Measurements from ENCODE around the gene OR5K4.
A peak's percentile ranks its signal among the peaks of the same experiment; 100 is the strongest.

Gene OR5K4

GRCh38 chr3:98353554-98353953, at the start of gene OR5K4:
Gene OR5K4 (plus strand): TSS chr3:98353854. CDS start chr3:98353854, 0 bp downstream.
- Histone ChIP-seq H3K27me3 (replicated peaks; ENCODE audit: control insufficient read depth, insufficient read depth, low read length) (no peaks in the 10 kb centered on the region), H3K9me3 (ENCODE audit: control insufficient read depth, low read length) (peaks cover 9% of the 10 kb centered on the region), H3K4me3 (ENCODE audit: low read length) (no peak within 1 kb of the TSS), H3K9ac (ENCODE audit: low read length) (no peak within 1 kb of the TSS), H3K4me1 (ENCODE audit: control insufficient read depth, insufficient read depth, low read length) (no peaks in the 10 kb centered on the region), H3K36me3 (ENCODE audit: control insufficient read depth, insufficient read depth, low read length, severe bottlenecking) (no peaks in the 10 kb centered on the region)
- DNase-seq (ENCODE audit: low read depth): no peak

- H3K9me3 ChIP-seq (ENCODE audit: control insufficient read depth, low read length): no peaks in the 10 kb centered on the region
- H3K27me3 ChIP-seq (replicated peaks; ENCODE audit: control insufficient read depth, insufficient read depth, low read length): peaks cover 7% of the 10 kb centered on the region
- H3K4me1 ChIP-seq (ENCODE audit: control insufficient read depth, insufficient read depth, low read length): no peaks in the 10 kb centered on the region
- H3K36me3 ChIP-seq (ENCODE audit: control insufficient read depth, insufficient read depth, low read length, severe bottlenecking): no peaks in the 10 kb centered on the region
- H3K9ac ChIP-seq (ENCODE audit: low read length): no peak overlapping the region
- DNase-seq (ENCODE audit: low read depth): no peak
- H3K4me3 ChIP-seq (ENCODE audit: low read length): no peak overlapping the region
Observed at GRCh38 chr3:98322101-98322500, 31.6 kb upstream of the OR5K4 start.

- H3K27me3 ChIP-seq (replicated peaks; ENCODE audit: control insufficient read depth, insufficient read depth, low read length): peaks cover 9% of the 10 kb centered on the region
- no peak for DNase-seq (ENCODE audit: low read depth)
- no peaks in the 10 kb centered on the region for H3K4me1 ChIP-seq (ENCODE audit: control insufficient read depth, insufficient read depth, low read length)
- H3K9ac ChIP-seq (ENCODE audit: low read length): no peak overlapping the region
- H3K9me3 ChIP-seq (ENCODE audit: control insufficient read depth, low read length): no peaks in the 10 kb centered on the region
- no peaks in the 10 kb centered on the region for H3K36me3 ChIP-seq (ENCODE audit: control insufficient read depth, insufficient read depth, low read length, severe bottlenecking)
- no peak overlapping the region for H3K4me3 ChIP-seq (ENCODE audit: low read length)
Observed at GRCh38 chr3:98322686-98323085, 31.0 kb upstream of the OR5K4 start.

GRCh38 chr3:98323425-98323824, 30.2 kb upstream of the OR5K4 start:
- no peaks in the 10 kb centered on the region for H3K4me1 ChIP-seq (ENCODE audit: control insufficient read depth, insufficient read depth, low read length)

GRCh38 chr3:98325055-98325454, 28.6 kb upstream of the OR5K4 start:
- peaks cover 18% of the 10 kb centered on the region for H3K27me3 ChIP-seq (replicated peaks; ENCODE audit: control insufficient read depth, insufficient read depth, low read length)
- no peaks in the 10 kb centered on the region for H3K36me3 ChIP-seq (ENCODE audit: control insufficient read depth, insufficient read depth, low read length, severe bottlenecking)
- H3K4me1 ChIP-seq (ENCODE audit: control insufficient read depth, insufficient read depth, low read length): no peaks in the 10 kb centered on the region
- H3K4me3 ChIP-seq (ENCODE audit: low read length): no peak overlapping the region
- DNase-seq (ENCODE audit: low read depth): no peak
- no peak overlapping the region for H3K9ac ChIP-seq (ENCODE audit: low read length)
- no peaks in the 10 kb centered on the region for H3K9me3 ChIP-seq (ENCODE audit: control insufficient read depth, low read length)

More at GRCh38 chr3:98323425-98323824, 30.2 kb upstream of the OR5K4 start:
- no peak for DNase-seq (ENCODE audit: low read depth)
- Histone ChIP-seq H3K9me3 (ENCODE audit: control insufficient read depth, low read length) (no peaks in the 10 kb centered on the region), H3K4me3 (ENCODE audit: low read length) (no peak overlapping the region), H3K27me3 (replicated peaks; ENCODE audit: control insufficient read depth, insufficient read depth, low read length) (peaks cover 9% of the 10 kb centered on the region), H3K36me3 (ENCODE audit: control insufficient read depth, insufficient read depth, low read length, severe bottlenecking) (no peaks in the 10 kb centered on the region), H3K9ac (ENCODE audit: low read length) (no peak overlapping the region)

- no peaks in the 10 kb centered on the region for H3K36me3 ChIP-seq (ENCODE audit: control insufficient read depth, insufficient read depth, low read length, severe bottlenecking)
- no peak for DNase-seq (ENCODE audit: low read depth)
- H3K9me3 ChIP-seq (ENCODE audit: control insufficient read depth, low read length): no peaks in the 10 kb centered on the region
- no peak overlapping the region for H3K9ac ChIP-seq (ENCODE audit: low read length)
- no peak overlapping the region for H3K4me3 ChIP-seq (ENCODE audit: low read length)
- H3K27me3 ChIP-seq (replicated peaks; ENCODE audit: control insufficient read depth, insufficient read depth, low read length): peaks cover 30% of the 10 kb centered on the region
- H3K4me1 ChIP-seq (ENCODE audit: control insufficient read depth, insufficient read depth, low read length): no peaks in the 10 kb centered on the region
Observed at GRCh38 chr3:98326105-98326893, 27.4 kb upstream of the OR5K4 start.

GRCh38 chr3:98326945-98327344, 26.7 kb upstream of the OR5K4 start:
- DNase-seq (ENCODE audit: low read depth): no peak
- Histone ChIP-seq H3K9ac (ENCODE audit: low read length) (no peak overlapping the region), H3K9me3 (ENCODE audit: control insufficient read depth, low read length) (no peaks in the 10 kb centered on the region), H3K4me3 (ENCODE audit: low read length) (no peak overlapping the region), H3K36me3 (ENCODE audit: control insufficient read depth, insufficient read depth, low read length, severe bottlenecking) (no peaks in the 10 kb centered on the region), H3K27me3 (replicated peaks; ENCODE audit: control insufficient read depth, insufficient read depth, low read length) (peaks cover 36% of the 10 kb centered on the region), H3K4me1 (ENCODE audit: control insufficient read depth, insufficient read depth, low read length) (no peaks in the 10 kb centered on the region)

GRCh38 chr3:98328933-98329332, 24.7 kb upstream of the OR5K4 start:
- H3K9ac ChIP-seq (ENCODE audit: low read length): no peak overlapping the region
- H3K36me3 ChIP-seq (ENCODE audit: control insufficient read depth, insufficient read depth, low read length, severe bottlenecking): no peaks in the 10 kb centered on the region
- H3K27me3 ChIP-seq (replicated peaks; ENCODE audit: control insufficient read depth, insufficient read depth, low read length): peaks cover 37% of the 10 kb centered on the region
- no peaks in the 10 kb centered on the region for H3K4me1 ChIP-seq (ENCODE audit: control insufficient read depth, insufficient read depth, low read length)
- no peaks in the 10 kb centered on the region for H3K9me3 ChIP-seq (ENCODE audit: control insufficient read depth, low read length)
- DNase-seq (ENCODE audit: low read depth): no peak
- no peak overlapping the region for H3K4me3 ChIP-seq (ENCODE audit: low read length)

- H3K9me3 ChIP-seq (ENCODE audit: control insufficient read depth, low read length): no peaks in the 10 kb centered on the region
- peak; percentile 79 for DNase-seq (ENCODE audit: low read depth)
- H3K9ac ChIP-seq (ENCODE audit: low read length): no peak overlapping the region
- no peak overlapping the region for H3K4me3 ChIP-seq (ENCODE audit: low read length)
- H3K27me3 ChIP-seq (replicated peaks; ENCODE audit: control insufficient read depth, insufficient read depth, low read length): peaks cover 37% of the 10 kb centered on the region
- H3K4me1 ChIP-seq (ENCODE audit: control insufficient read depth, insufficient read depth, low read length): no peaks in the 10 kb centered on the region
- no peaks in the 10 kb centered on the region for H3K36me3 ChIP-seq (ENCODE audit: control insufficient read depth, insufficient read depth, low read length, severe bottlenecking)
Observed at GRCh38 chr3:98329392-98330124, 24.1 kb upstream of the OR5K4 start.

GRCh38 chr3:98331329-98331728, 22.3 kb upstream of the OR5K4 start:
- no peak overlapping the region for H3K4me3 ChIP-seq (ENCODE audit: low read length)
- H3K4me1 ChIP-seq (ENCODE audit: control insufficient read depth, insufficient read depth, low read length): no peaks in the 10 kb centered on the region
- H3K27me3 ChIP-seq (replicated peaks; ENCODE audit: control insufficient read depth, insufficient read depth, low read length): peaks cover 32% of the 10 kb centered on the region
- no peaks in the 10 kb centered on the region for H3K9me3 ChIP-seq (ENCODE audit: control insufficient read depth, low read length)
- no peak overlapping the region for H3K9ac ChIP-seq (ENCODE audit: low read length)
- DNase-seq (ENCODE audit: low read depth): no peak
- H3K36me3 ChIP-seq (ENCODE audit: control insufficient read depth, insufficient read depth, low read length, severe bottlenecking): no peaks in the 10 kb centered on the region

- no peak overlapping the region for H3K4me3 ChIP-seq (ENCODE audit: low read length)
- DNase-seq (ENCODE audit: low read depth): no peak
Observed at GRCh38 chr3:98333989-98334606, 19.6 kb upstream of the OR5K4 start.

More at GRCh38 chr3:98333989-98334606, 19.6 kb upstream of the OR5K4 start:
- H3K36me3 ChIP-seq (ENCODE audit: control insufficient read depth, insufficient read depth, low read length, severe bottlenecking): no peaks in the 10 kb centered on the region
- no peaks in the 10 kb centered on the region for H3K9me3 ChIP-seq (ENCODE audit: control insufficient read depth, low read length)
- H3K27me3 ChIP-seq (replicated peaks; ENCODE audit: control insufficient read depth, insufficient read depth, low read length): peaks cover 23% of the 10 kb centered on the region
- no peak overlapping the region for H3K9ac ChIP-seq (ENCODE audit: low read length)
- H3K4me1 ChIP-seq (ENCODE audit: control insufficient read depth, insufficient read depth, low read length): no peaks in the 10 kb centered on the region
